Measurements from ENCODE around the gene BBS10.
"Not testable (repeated sequence)": the region's sequence is repeated elsewhere in the genome, so short reads cannot be mapped to it uniquely, and the experiment has no call there.

Gene BBS10

GRCh38 chr12:76368230-76368629 lies 20.0 kb upstream of the BBS10 start:
- Histone ChIP-seq H3K36me3 (ENCODE audit: control insufficient read depth, low read length) (peaks cover 32% of the 10 kb centered on the region), H4K20me1 (ENCODE audit: control insufficient read depth, insufficient read depth, low read depth, low read length) (no peaks in the 10 kb centered on the region), H3K27me3 (ENCODE audit: control insufficient read depth, low read length) (no peaks in the 10 kb centered on the region), H3K4me1 (ENCODE audit: control insufficient read depth, low read length) (no peaks in the 10 kb centered on the region), H3K79me2 (ENCODE audit: control insufficient read depth, low read length) (no peaks in the 10 kb centered on the region), H3K27ac (ENCODE audit: low read depth, low read length) (no peak overlapping the region), H3K4me3 (ENCODE audit: low read length) (no peak overlapping the region), H3K4me2 (ENCODE audit: low read length) (no peak overlapping the region), H3K9me3 (ENCODE audit: control insufficient read depth, insufficient read depth, low read length) (no peaks in the 10 kb centered on the region), H3F3A (ENCODE audit: control insufficient read depth, insufficient read depth) (no peaks in the 10 kb centered on the region), H3K9me2 (replicated peaks; ENCODE audit: control insufficient read depth, low read length) (no peaks in the 10 kb centered on the region)
- TF ChIP-seq EZH2phosphoT487 (IDR thresholded peaks at IDR 0.05; ENCODE audit: borderline replicate concordance, low read length) (no peak), CTCF (IDR thresholded peaks at IDR 0.05; ENCODE audit: low read depth, low read length, poor library complexity, severe bottlenecking) (no peak)

- Histone ChIP-seq H3K36me3 (ENCODE audit: control insufficient read depth, low read length) (peaks cover 32% of the 10 kb centered on the region), H3K4me2 (ENCODE audit: low read length) (no peak overlapping the region), H3K79me2 (ENCODE audit: control insufficient read depth, low read length) (no peaks in the 10 kb centered on the region), H3K9me3 (ENCODE audit: control insufficient read depth, insufficient read depth, low read length) (no peaks in the 10 kb centered on the region), H4K20me1 (ENCODE audit: control insufficient read depth, insufficient read depth, low read depth, low read length) (no peaks in the 10 kb centered on the region), H3K27me3 (ENCODE audit: control insufficient read depth, low read length) (no peaks in the 10 kb centered on the region), H3K4me3 (ENCODE audit: low read length) (no peak overlapping the region), H3F3A (ENCODE audit: control insufficient read depth, insufficient read depth) (no peaks in the 10 kb centered on the region), H3K27ac (ENCODE audit: low read depth, low read length) (no peak overlapping the region), H3K4me1 (ENCODE audit: control insufficient read depth, low read length) (no peaks in the 10 kb centered on the region), H3K9me2 (replicated peaks; ENCODE audit: control insufficient read depth, low read length) (no peaks in the 10 kb centered on the region)
- TF ChIP-seq EZH2phosphoT487 (IDR thresholded peaks at IDR 0.05; ENCODE audit: borderline replicate concordance, low read length): no peak
- no peak for TF ChIP-seq CTCF (IDR thresholded peaks at IDR 0.05; ENCODE audit: low read depth, low read length, poor library complexity, severe bottlenecking)
Measured at GRCh38 chr12:76366163-76366562, 17.9 kb upstream of the BBS10 start.

- not testable (repeated sequence) for H3K4me2 ChIP-seq (ENCODE audit: low read length); H3K9me2 ChIP-seq (replicated peaks; ENCODE audit: control insufficient read depth, low read length); H3K27ac ChIP-seq (ENCODE audit: low read depth, low read length); H3K4me3 ChIP-seq (ENCODE audit: low read length); H3K4me1 ChIP-seq (ENCODE audit: control insufficient read depth, low read length); H4K20me1 ChIP-seq (ENCODE audit: control insufficient read depth, insufficient read depth, low read depth, low read length); H3K27me3 ChIP-seq (ENCODE audit: control insufficient read depth, low read length); H3K79me2 ChIP-seq (ENCODE audit: control insufficient read depth, low read length); H3F3A ChIP-seq (ENCODE audit: control insufficient read depth, insufficient read depth); H3K9me3 ChIP-seq (ENCODE audit: control insufficient read depth, insufficient read depth, low read length)
- H3K36me3 ChIP-seq (ENCODE audit: control insufficient read depth, low read length): peaks cover 28% of the 10 kb centered on the region
Measured at GRCh38 chr12:76364131-76364530, 15.9 kb upstream of the BBS10 start.

GRCh38 chr12:76360316-76360715 lies 12.1 kb upstream of the BBS10 start:
- Histone ChIP-seq H3F3A (ENCODE audit: control insufficient read depth, insufficient read depth) (no peaks in the 10 kb centered on the region), H3K79me2 (ENCODE audit: control insufficient read depth, low read length) (no peaks in the 10 kb centered on the region), H3K27me3 (ENCODE audit: control insufficient read depth, low read length) (no peaks in the 10 kb centered on the region), H4K20me1 (ENCODE audit: control insufficient read depth, insufficient read depth, low read depth, low read length) (no peaks in the 10 kb centered on the region), H3K9me2 (replicated peaks; ENCODE audit: control insufficient read depth, low read length) (no peaks in the 10 kb centered on the region), H3K27ac (ENCODE audit: low read depth, low read length) (no peak overlapping the region), H3K36me3 (ENCODE audit: control insufficient read depth, low read length) (peaks cover 7% of the 10 kb centered on the region; the same call in 1 of the 2 replicates), H3K4me2 (ENCODE audit: low read length) (no peak overlapping the region), H3K4me1 (ENCODE audit: control insufficient read depth, low read length) (no peaks in the 10 kb centered on the region), H3K9me3 (ENCODE audit: control insufficient read depth, insufficient read depth, low read length) (no peaks in the 10 kb centered on the region), H3K4me3 (ENCODE audit: low read length) (no peak overlapping the region)
- TF ChIP-seq EZH2phosphoT487 (IDR thresholded peaks at IDR 0.05; ENCODE audit: borderline replicate concordance, low read length): no peak

All from DOHH2 (cell line).